ENCODE data around the gene TXN2.
"Not testable (repeated sequence)": the region's sequence is repeated elsewhere in the genome, so short reads cannot be mapped to it uniquely, and the experiment has no call there.

Gene TXN2

GRCh38 chr22:36481393-36482168 lies at the start of gene TXN2:
Gene TXN2, minus strand, starts transcription at chr22:36481640. Its CDS starts 803 bp downstream, at chr22:36480837.
- DNase-seq (ENCODE audit: low read depth in 2 of 2), result peak; percentile 92 to 94

- DNase-seq (ENCODE audit: low read depth in 2 of 2), result peak; percentile 97 to 98
Measured at GRCh38 chr22:36528795-36529751, 47.6 kb upstream of the TXN2 start, which contains the start of gene EIF3D. Gene EIF3D, minus strand, starts transcription at chr22:36529166. Its CDS starts 3,045 bp downstream, at chr22:36526121.

GRCh38 chr22:36528341-36528740 lies 46.9 kb upstream of the TXN2 start:
- DNase-seq (ENCODE audit: low read depth in 2 of 2), result no peak

- DNase-seq (ENCODE audit: low read depth in 2 of 2), result no peak
Measured at GRCh38 chr22:36522662-36523061, 41.2 kb upstream of the TXN2 start.

- DNase-seq (ENCODE audit: low read depth in 2 of 2), result no peak
Measured at GRCh38 chr22:36520423-36520822, 39.0 kb upstream of the TXN2 start.

GRCh38 chr22:36519906-36520305 lies 38.5 kb upstream of the TXN2 start:
- DNase-seq (ENCODE audit: low read depth in 2 of 2), result not testable (repeated sequence)

- DNase-seq (ENCODE audit: low read depth in 2 of 2), result no peak
Measured at GRCh38 chr22:36514766-36515165, 33.3 kb upstream of the TXN2 start.

GRCh38 chr22:36512991-36513390 lies 31.6 kb upstream of the TXN2 start:
- no peak for DNase-seq (ENCODE audit: low read depth in 2 of 2)

- DNase-seq (ENCODE audit: low read depth in 2 of 2), result no peak
Measured at GRCh38 chr22:36512333-36512732, 30.9 kb upstream of the TXN2 start.

- DNase-seq (ENCODE audit: low read depth in 2 of 2), result peak in 1 of 2 donors; percentile 22
Measured at GRCh38 chr22:36510966-36511881, 29.8 kb upstream of the TXN2 start.

- DNase-seq (ENCODE audit: low read depth in 2 of 2), result no peak
Measured at GRCh38 chr22:36510384-36510783, 28.9 kb upstream of the TXN2 start.

- no peak for DNase-seq (ENCODE audit: low read depth in 2 of 2)
Measured at GRCh38 chr22:36507518-36508010, 26.1 kb upstream of the TXN2 start.

GRCh38 chr22:36506637-36507517 lies 25.4 kb upstream of the TXN2 start, which contains the start of gene FOXRED2:
Gene FOXRED2, minus strand, starts transcription at chr22:36507040. Its CDS starts 618 bp downstream, at chr22:36506422.
- peak; percentile 77 to 84 for DNase-seq (ENCODE audit: low read depth in 2 of 2)

GRCh38 chr22:36505998-36506635 lies 24.7 kb upstream of the TXN2 start:
- DNase-seq (ENCODE audit: low read depth in 2 of 2), result no peak

- DNase-seq (ENCODE audit: low read depth in 2 of 2), result no peak
Measured at GRCh38 chr22:36497910-36498665, 16.6 kb upstream of the TXN2 start.

- no peak for DNase-seq (ENCODE audit: low read depth in 2 of 2)
Measured at GRCh38 chr22:36493690-36494110, 12.3 kb upstream of the TXN2 start.

- no peak for DNase-seq (ENCODE audit: low read depth in 2 of 2)
Measured at GRCh38 chr22:36492109-36492508, 10.7 kb upstream of the TXN2 start.

GRCh38 chr22:36491155-36491554 lies 9.7 kb upstream of the TXN2 start:
- DNase-seq (ENCODE audit: low read depth in 2 of 2), result no peak
